HG03342 (cell line): Measurements from ENCODE around the gene CEACAM20.
"Not testable (repeated sequence)": the region's sequence is repeated elsewhere in the genome, so short reads cannot be mapped to it uniquely, and the experiment has no call there.

Source experiments
- ATAC-seq: cut with Tn5 transposase; IDR thresholded peaks from one replicate; pipeline ENCODE4 v1.9.1; 2021; ENCODE audit warnings: mild to moderate bottlenecking, moderate library complexity; ENCODE audit not compliant: unreplicated experiment

Gene CEACAM20

GRCh38 chr19:44549507-44549906, 20.0 kb upstream of the CEACAM20 start:
- ATAC-seq = no peak

- no peak for ATAC-seq
These were observed 19.3 kb upstream of the CEACAM20 start for GRCh38 chr19:44548736-44549135.

- ATAC-seq = no peak
These were observed 14.6 kb upstream of the CEACAM20 start for GRCh38 chr19:44544031-44544430.

- ATAC-seq = no peak
These were observed 13.2 kb upstream of the CEACAM20 start for GRCh38 chr19:44542671-44543070.

- no peak for ATAC-seq
These were observed 11.3 kb upstream of the CEACAM20 start for GRCh38 chr19:44540736-44541135.

- ATAC-seq = no peak
These were observed 10.5 kb upstream of the CEACAM20 start for GRCh38 chr19:44539991-44540390.

GRCh38 chr19:44539236-44539826, 9.9 kb upstream of the CEACAM20 start:
- ATAC-seq = no peak

GRCh38 chr19:44535361-44535760, 5.9 kb upstream of the CEACAM20 start:
- ATAC-seq = not testable (repeated sequence)

GRCh38 chr19:44532819-44533218, 3.3 kb upstream of the CEACAM20 start:
- no peak for ATAC-seq

GRCh38 chr19:44530777-44531176, 1.3 kb upstream of the CEACAM20 start:
- ATAC-seq = no peak

- no peak for ATAC-seq
These were observed 1.9 kb downstream of the CEACAM20 start for GRCh38 chr19:44527554-44527953.

GRCh38 chr19:44525721-44526430, 3.6 kb downstream of the CEACAM20 start:
- ATAC-seq = no peak

GRCh38 chr19:44521370-44521769, 8.1 kb downstream of the CEACAM20 start:
- ATAC-seq = no peak

GRCh38 chr19:44517146-44517545, 12.3 kb downstream of the CEACAM20 start:
- no peak for ATAC-seq

- ATAC-seq = no peak
These were observed 13.6 kb downstream of the CEACAM20 start for GRCh38 chr19:44515907-44516306.

- no peak for ATAC-seq
These were observed 14.4 kb downstream of the CEACAM20 start for GRCh38 chr19:44515031-44515430.

- ATAC-seq = no peak
These were observed 16.9 kb downstream of the CEACAM20 start for GRCh38 chr19:44512326-44513298.

- ATAC-seq = no peak
These were observed 20.0 kb downstream of the CEACAM20 start for GRCh38 chr19:44509478-44509877.

GRCh38 chr19:44499962-44500949, 29.2 kb downstream of the CEACAM20 start, which contains the start of gene ZNF180:
Gene ZNF180 (minus strand): TSS chr19:44500522. CDS start chr19:44497334, 3,188 bp downstream.
- peak; percentile 88 for ATAC-seq

- no peak for ATAC-seq
These were observed 29.9 kb downstream of the CEACAM20 start for GRCh38 chr19:44499559-44499958.
